22Rv1 (cell line): ENCODE measurements around the gene RTN4.

Experiments
- ZFX ChIP-seq: fragments of 450-650 bp; IDR thresholded peaks from 2 replicates; pipeline ENCODE4 v1.6.1; 2017; ENCODE audit warnings: antibody characterized with exemption, borderline replicate concordance
- TF ChIP-seq, protein P1 (sequence below): fragments of 450-650 bp; IDR thresholded peaks from 2 replicates; pipeline ENCODE4 v1.5.1; 2017; ENCODE audit warnings: mild to moderate bottlenecking

- TF ChIP-seq, protein P1, sequence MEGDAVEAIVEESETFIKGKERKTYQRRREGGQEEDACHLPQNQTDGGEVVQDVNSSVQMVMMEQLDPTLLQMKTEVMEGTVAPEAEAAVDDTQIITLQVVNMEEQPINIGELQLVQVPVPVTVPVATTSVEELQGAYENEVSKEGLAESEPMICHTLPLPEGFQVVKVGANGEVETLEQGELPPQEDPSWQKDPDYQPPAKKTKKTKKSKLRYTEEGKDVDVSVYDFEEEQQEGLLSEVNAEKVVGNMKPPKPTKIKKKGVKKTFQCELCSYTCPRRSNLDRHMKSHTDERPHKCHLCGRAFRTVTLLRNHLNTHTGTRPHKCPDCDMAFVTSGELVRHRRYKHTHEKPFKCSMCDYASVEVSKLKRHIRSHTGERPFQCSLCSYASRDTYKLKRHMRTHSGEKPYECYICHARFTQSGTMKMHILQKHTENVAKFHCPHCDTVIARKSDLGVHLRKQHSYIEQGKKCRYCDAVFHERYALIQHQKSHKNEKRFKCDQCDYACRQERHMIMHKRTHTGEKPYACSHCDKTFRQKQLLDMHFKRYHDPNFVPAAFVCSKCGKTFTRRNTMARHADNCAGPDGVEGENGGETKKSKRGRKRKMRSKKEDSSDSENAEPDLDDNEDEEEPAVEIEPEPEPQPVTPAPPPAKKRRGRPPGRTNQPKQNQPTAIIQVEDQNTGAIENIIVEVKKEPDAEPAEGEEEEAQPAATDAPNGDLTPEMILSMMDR: no peak
- TF ChIP-seq ZFX: no peak
Observed at GRCh38 chr2:54936766-54937165, 113.5 kb downstream of the RTN4 start.
